B cell (primary cell): Measurements from ENCODE around the gene SPATA6L. TPM values are rescaled to one million over a fixed set of nuclear protein-coding genes. Genes with fewer than 3 reads are reported as not detected.

Experiments used
- ATAC-seq: fragments of 200-7000 bp; cut with Tn5 transposase; one replicate; pipeline ENCODE4 v1.10.0; 2021; ENCODE audit warnings: low read depth, mild to moderate bottlenecking, moderate number of reproducible peaks, moderate library complexity
- CTCF ChIA-PET: fragments of 350-600 bp; sonication (Branson Sonifier 250); formaldehyde crosslinking; loops from one replicate; lab custom pipeline; 2021; ENCODE audit warnings: antibody characterized with exemption, inconsistent platforms; lab: Charles Lee
- POLR2A ChIA-PET: fragments of 350-600 bp; sonication (Branson Sonifier 250); formaldehyde crosslinking; loops from one replicate; lab custom pipeline; 2021; ENCODE audit warnings: antibody characterized with exemption; lab: Charles Lee
- DNase-seq: peaks from one replicate; pipeline ENCODE4 v3.0.0; 2013
- H2AFZ ChIP-seq: 2 replicates; pipeline ENCODE4 v1.6.1; 2012; ENCODE audit warnings: mild to moderate bottlenecking, low read depth, low read length; ENCODE audit not compliant: insufficient read depth, poor library complexity, severe bottlenecking
- H3K27ac ChIP-seq, 2 donors: 1 replicate in 1 of 2; 2 replicates in 1 of 2; pipeline ENCODE4 v1.5.1; 2012 to 2013; ENCODE audit warnings: low read length in 2 of 2, mild to moderate bottlenecking in 2 of 2, moderate library complexity in 1 of 2
- H3K27me3 ChIP-seq, 4 experiments: fragments of 200-600 bp in 1 of 4; sonication (generic) in 1 of 4; replicated peaks in 1 of 4; 1 replicate in 2 of 4; 2 replicates in 2 of 4; pipeline versions ENCODE4 v1.6.1 to v1.7.0; 2013 to 2016; ENCODE audit warnings: low read length in 3 of 4, mild to moderate bottlenecking in 2 of 4, mixed read lengths in 1 of 4, moderate library complexity in 1 of 4; ENCODE audit not compliant: insufficient read depth in 4 of 4, control insufficient read depth in 3 of 4; ENCODE audit errors: control extremely low read depth in 1 of 4
- H3K36me3 ChIP-seq, 2 experiments: replicated peaks in 1 of 2; 1 replicate in 1 of 2; 2 replicates in 1 of 2; pipeline versions ENCODE4 v1.6.1 to v1.7.1; 2013; ENCODE audit warnings: low read length in 1 of 2; ENCODE audit not compliant: insufficient read depth in 2 of 2, control insufficient read depth in 1 of 2; ENCODE audit errors: control extremely low read depth in 1 of 2, extremely low read depth in 1 of 2
- H3K4me1 ChIP-seq, 2 donors: fragments of 200-600 bp in 1 of 2; sonication (generic) in 1 of 2; 1 replicate in 1 of 2; 2 replicates in 1 of 2; pipeline versions ENCODE4 v1.5.1 to v1.6.1; 2013 to 2017; ENCODE audit warnings: low read length in 2 of 2; ENCODE audit not compliant: control insufficient read depth in 2 of 2, insufficient read depth in 2 of 2
- H3K4me2 ChIP-seq: replicated peaks from 2 replicates; pipeline ENCODE3; 2012; ENCODE audit warnings: mild to moderate bottlenecking, low read depth, low read length; ENCODE audit not compliant: poor library complexity, severe bottlenecking
- H3K4me3 ChIP-seq, 5 experiments: fragments of 200-600 bp in 1 of 5; sonication (generic) in 1 of 5; 1 replicate in 3 of 5; 2 replicates in 2 of 5; pipeline versions ENCODE4 v1.5.1 to v1.7.0; 2011 to 2016; ENCODE audit warnings: low read length in 4 of 5, mild to moderate bottlenecking in 4 of 5, low read depth in 2 of 5, control low read depth in 1 of 5, moderate library complexity in 1 of 5; ENCODE audit not compliant: insufficient read depth in 1 of 5; ENCODE audit errors: control extremely low read depth in 1 of 5, extremely low read depth in 1 of 5
- H3K79me2 ChIP-seq: fragments of 200-600 bp; sonication (generic); one replicate; pipeline ENCODE4 v1.6.0; 2016; ENCODE audit warnings: low read length; ENCODE audit not compliant: control insufficient read depth, insufficient read depth
- H3K9ac ChIP-seq: fragments of 200-600 bp; sonication (generic); 2 replicates; pipeline ENCODE4 v1.6.1; 2017; ENCODE audit warnings: mild to moderate bottlenecking, low read length, moderate library complexity
- H3K9me3 ChIP-seq, 3 donors: one replicate each; pipeline versions ENCODE4 v1.6.1 to v1.7.1; 2013; ENCODE audit warnings: low read length in 2 of 3; ENCODE audit not compliant: control insufficient read depth in 2 of 3, insufficient read depth in 1 of 3; ENCODE audit errors: control extremely low read depth in 1 of 3
- H4K20me1 ChIP-seq: 2 replicates; pipeline ENCODE4 v1.6.0; 2012; ENCODE audit warnings: mild to moderate bottlenecking, low read length; ENCODE audit not compliant: insufficient read depth, control insufficient read depth, poor library complexity, severe bottlenecking
- H3K27ac Mint-ChIP-seq: one replicate; pipeline ENCODE4 v1.8.0; 2021; ENCODE audit warnings: mixed read lengths
- H3K27me3 Mint-ChIP-seq: one replicate; pipeline ENCODE4 v1.8.0; 2021; ENCODE audit warnings: mixed read lengths
- H3K4me1 Mint-ChIP-seq: one replicate; pipeline ENCODE4 v1.8.0; 2021; ENCODE audit warnings: mixed read lengths
- H3K4me3 Mint-ChIP-seq: one replicate; pipeline ENCODE4 v1.8.0; 2021; ENCODE audit warnings: mixed read lengths
- H3K9me3 Mint-ChIP-seq: one replicate; pipeline ENCODE4 v1.8.0; 2022; ENCODE audit warnings: mixed read lengths; ENCODE audit not compliant: insufficient read depth
- CTCF ChIP-seq: fragments of 200-600 bp; IDR thresholded peaks from one replicate; pipeline ENCODE4 v1.8.0; 2022; ENCODE audit warnings: antibody characterized with exemption, mild to moderate bottlenecking
- EZH2 ChIP-seq: IDR thresholded peaks from 2 replicates; pipeline ENCODE4 v1.6.1; 2012; ENCODE audit warnings: borderline replicate concordance, low read depth, mild to moderate bottlenecking, moderate library complexity, low read length; ENCODE audit not compliant: insufficient read depth, poor library complexity, severe bottlenecking
- WGBS: methylation state at CpG from one replicate; pipeline ENCODE4 v1.1.5; 2013; ENCODE audit warnings: missing lambda C conversion rate; ENCODE audit not compliant: insufficient coverage; 5-methylcytosine and 5-hydroxymethylcytosine counted together
- intact Hi-C: fragments of 100-400 bp; cut with micrococcal nuclease; formaldehyde crosslinking; loops from one replicate; pipeline ENCODE4 v1.10.0; 2022
- polyA plus RNA-seq: library from polyadenylated mRNA; depleted of rRNA; stranded (reverse); fragments of >200 nt; gene quantifications from 2 replicates; pipeline ENCODE4 v1.2.3, GENCODE V29; 2012
- total RNA-seq, 2 donors: library from RNA; stranded (reverse); fragments of 120-200 nt in 1 of 2; gene quantifications; 1 replicate in 1 of 2; 2 replicates in 1 of 2; pipeline versions ENCODE4 v1.2.3 to v1.2.4, GENCODE V29; 2013 to 2022

SPATA6L gene
- total and polyA plus RNA-seq, 2 donors (not counting 1 experiment from before 2014, with no cell fraction given) = 0.09 to 1.2 TPM

GRCh38 chr9:4662989-4663792 lies 3.1 kb downstream of the SPATA6L start:
- H3K27ac Mint-ChIP-seq = peak overlapping the region; percentile 71
- H3K9me3 ChIP-seq = no peaks in the 10 kb centered on the region
- no peaks in the 10 kb centered on the region for H4K20me1 ChIP-seq
- peak overlapping the region; percentile 80 for H2AFZ ChIP-seq
- ChIA-PET POLR2A (interaction anchor here (0.6 kb wide), 1 partner anchor 78 kb away, joined by 11 read pairs; the partner anchor contains the start of gene AK3), CTCF (interaction anchor here (1.3 kb wide), 1 partner anchor 78 kb away, joined by 3 read pairs; the partner anchor contains the start of gene AK3)
- H3K4me2 ChIP-seq = peak overlapping the region; percentile 85
- no peaks in the 10 kb centered on the region for H3K79me2 ChIP-seq
- H3K27ac ChIP-seq = no peak overlapping the region
- H3K27me3 ChIP-seq = peaks cover 0 to 7% (median 5%) of the 10 kb centered on the region in 4 experiments
- no peak for TF ChIP-seq EZH2
- no peak for TF ChIP-seq CTCF
- no peak for DNase-seq
- peak overlapping the region; percentile 73 for H3K9ac ChIP-seq
- H3K4me1 ChIP-seq = peaks cover 48 to 50% of the 10 kb centered on the region in 2 donors
- WGBS = 67% methylated on average over 11 of the region's 13 CpGs
- H3K27me3 Mint-ChIP-seq = peaks cover 16% of the 10 kb centered on the region
- peak overlapping the region; percentile 3 to 92 (median 74) for H3K4me3 ChIP-seq
- ATAC-seq = no peak
- H3K36me3 ChIP-seq = no peaks in the 10 kb centered on the region
- H3K4me3 Mint-ChIP-seq = peak overlapping the region; percentile 96
- intact Hi-C loops = loop anchor here (1.0 to 5.0 kb wide), 4 partner anchors 16 to 324 kb away; partner anchors contain the start of genes AK3, CDC37L1, JAK2 and RCL1
- H3K4me1 Mint-ChIP-seq = peaks cover 49% of the 10 kb centered on the region
- H3K9me3 Mint-ChIP-seq = no peaks in the 10 kb centered on the region
